Measurements from ENCODE around the gene ZDHHC13. TPM values are rescaled to one million over a fixed set of nuclear protein-coding genes. Genes with fewer than 3 reads are reported as not detected.

Gene ZDHHC13
- total RNA-seq, 1 experiment from 2014 or later, result 21.8 TPM

GRCh38 chr11:19183646-19184045 is 66.7 kb downstream of the ZDHHC13 start:
- Histone ChIP-seq H3K9ac (ENCODE audit: low read length) (no peak overlapping the region), H3K4me3 (replicated peaks in 1 of 2; ENCODE audit: low read depth in 1 of 2, low read length in 2 of 2) (no peak overlapping the region), H3K36me3 (ENCODE audit: control insufficient read depth in 1 of 2, insufficient read depth in 2 of 2, low read length in 2 of 2) (no peaks in the 10 kb centered on the region), H3K27ac (ENCODE audit: low read depth, low read length) (no peak overlapping the region), H3K9me3 (ENCODE audit: control insufficient read depth in 1 of 2, insufficient read depth in 1 of 2, low read depth in 1 of 2, low read length in 2 of 2) (no peaks in the 10 kb centered on the region), H3K27me3 (ENCODE audit: insufficient read depth, low read length) (no peaks in the 10 kb centered on the region), H3K79me2 (ENCODE audit: insufficient read depth, low read length) (no peaks in the 10 kb centered on the region), H3K4me2 (ENCODE audit: low read length) (no peak overlapping the region), H4K20me1 (ENCODE audit: insufficient read depth) (no peaks in the 10 kb centered on the region), H3K9me2 (ENCODE audit: insufficient read depth) (no peaks in the 10 kb centered on the region), H2AFZ (ENCODE audit: low read depth, low read length, poor library complexity, severe bottlenecking) (no peak overlapping the region), H3K4me1 (ENCODE audit: control insufficient read depth in 1 of 2, insufficient read depth in 2 of 2, low read length in 2 of 2) (no peaks in the 10 kb centered on the region)
- intact Hi-C loops (cut with micrococcal nuclease), result no loop called here
- ChIA-PET POLR2A (no interaction called here), CTCF (no interaction called here), RAD21 (ENCODE audit: low non-redundant PET in 1 of 2, low total read pairs in 2 of 2, uncharacterized antibody in 2 of 2, unreplicated experiment in 2 of 2) (no interaction called here)
- BruUV-seq (replicated peaks), result no TSS peak
- no peak for TF ChIP-seq JUND (IDR thresholded peaks at IDR 0.05)
- ATAC-seq (no peak), DNase-seq (ENCODE audit: low read depth, low spot score) (no peak)

- Histone ChIP-seq H3K4me1 (ENCODE audit: control insufficient read depth in 1 of 2, insufficient read depth in 2 of 2, low read length in 2 of 2) (no peaks in the 10 kb centered on the region), H3K9me2 (ENCODE audit: insufficient read depth) (no peaks in the 10 kb centered on the region), H3K9me3 (ENCODE audit: control insufficient read depth in 1 of 2, insufficient read depth in 1 of 2, low read depth in 1 of 2, low read length in 2 of 2) (no peaks in the 10 kb centered on the region), H3K4me3 (replicated peaks in 1 of 2; ENCODE audit: low read depth in 1 of 2, low read length in 2 of 2) (no peak overlapping the region), H3K27me3 (ENCODE audit: insufficient read depth, low read length) (no peaks in the 10 kb centered on the region), H3K27ac (ENCODE audit: low read depth, low read length) (no peak overlapping the region), H3K79me2 (ENCODE audit: insufficient read depth, low read length) (no peaks in the 10 kb centered on the region), H3K36me3 (ENCODE audit: control insufficient read depth in 1 of 2, insufficient read depth in 2 of 2, low read length in 2 of 2) (no peaks in the 10 kb centered on the region), H2AFZ (ENCODE audit: low read depth, low read length, poor library complexity, severe bottlenecking) (no peak overlapping the region), H3K4me2 (ENCODE audit: low read length) (no peak overlapping the region), H3K9ac (ENCODE audit: low read length) (no peak overlapping the region), H4K20me1 (ENCODE audit: insufficient read depth) (no peaks in the 10 kb centered on the region)
- ATAC-seq (no peak), DNase-seq (ENCODE audit: low read depth, low spot score) (no peak)
- BruUV-seq (replicated peaks), result no TSS peak
- intact Hi-C loops (cut with micrococcal nuclease), result no loop called here
- POLR2A ChIA-PET, result no interaction called here
- CTCF ChIA-PET, result no interaction called here
- TF ChIP-seq POLR2A (IDR thresholded peaks at IDR 0.05; ENCODE audit: borderline replicate concordance, extremely low read depth, insufficient read depth, insufficient read length) (no peak), YY1 (IDR thresholded peaks at IDR 0.05; ENCODE audit: extremely low read depth, insufficient replicate concordance, low read depth, low read length) (no peak), EGR1 (IDR thresholded peaks at IDR 0.05; ENCODE audit: low read depth) (no peak), ZFX (IDR thresholded peaks at IDR 0.05) (no peak), SIN3A (IDR thresholded peaks at IDR 0.05; ENCODE audit: low read depth) (no peak)
- RAD21 ChIA-PET (ENCODE audit: low non-redundant PET in 1 of 2, low total read pairs in 2 of 2, uncharacterized antibody in 2 of 2, unreplicated experiment in 2 of 2), result no interaction called here
These were observed 68.1 kb downstream of the ZDHHC13 start for GRCh38 chr11:19185036-19185435.

Data from HCT116 (cell line).